ENCODE results near the gene UBE2F. TPM values are rescaled to one million over a fixed set of nuclear protein-coding genes. Genes with fewer than 3 reads are reported as not detected.

UBE2F gene
- total RNA-seq, 3 donors from 2014 or later = 62.6 to 66.9 (median 64.0) TPM

DNA sequence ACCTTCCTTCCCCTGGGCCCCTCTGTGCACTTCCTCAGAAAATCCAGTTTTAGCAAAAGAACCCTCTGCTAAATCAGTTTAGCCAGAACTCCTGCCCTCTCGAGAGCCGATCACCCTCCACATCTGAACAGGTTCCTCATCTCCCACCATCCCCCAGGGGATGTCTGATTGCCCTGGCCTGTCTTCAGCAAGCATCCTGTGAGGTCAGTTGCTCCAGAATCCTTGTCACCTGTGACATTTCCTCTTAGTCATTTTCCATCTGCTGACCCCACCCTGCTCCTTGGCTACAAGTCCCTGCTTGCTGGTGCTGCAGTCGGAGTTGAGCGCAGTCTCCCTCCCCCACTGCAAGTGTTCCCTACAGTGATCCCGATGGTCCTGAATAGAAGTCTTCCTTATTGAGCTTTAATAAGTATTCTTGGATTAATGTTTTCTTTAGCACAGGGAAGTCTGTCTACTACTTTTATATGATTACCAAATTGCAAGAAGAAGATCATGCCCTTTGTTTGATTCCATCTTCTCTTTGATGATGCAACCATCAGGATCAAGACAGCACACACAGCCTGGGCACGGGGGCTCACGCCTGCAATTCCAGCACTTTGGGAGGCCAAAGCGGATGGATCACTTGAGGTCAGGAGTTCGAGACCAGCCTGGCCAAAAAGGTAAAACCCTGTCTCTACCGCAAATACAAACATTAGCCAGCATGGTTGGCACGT lies 30.9 kb upstream of the UBE2F start:
- no peaks in the 10 kb centered on the region for H3K9me3 ChIP-seq
- TF ChIP-seq, protein P1, sequence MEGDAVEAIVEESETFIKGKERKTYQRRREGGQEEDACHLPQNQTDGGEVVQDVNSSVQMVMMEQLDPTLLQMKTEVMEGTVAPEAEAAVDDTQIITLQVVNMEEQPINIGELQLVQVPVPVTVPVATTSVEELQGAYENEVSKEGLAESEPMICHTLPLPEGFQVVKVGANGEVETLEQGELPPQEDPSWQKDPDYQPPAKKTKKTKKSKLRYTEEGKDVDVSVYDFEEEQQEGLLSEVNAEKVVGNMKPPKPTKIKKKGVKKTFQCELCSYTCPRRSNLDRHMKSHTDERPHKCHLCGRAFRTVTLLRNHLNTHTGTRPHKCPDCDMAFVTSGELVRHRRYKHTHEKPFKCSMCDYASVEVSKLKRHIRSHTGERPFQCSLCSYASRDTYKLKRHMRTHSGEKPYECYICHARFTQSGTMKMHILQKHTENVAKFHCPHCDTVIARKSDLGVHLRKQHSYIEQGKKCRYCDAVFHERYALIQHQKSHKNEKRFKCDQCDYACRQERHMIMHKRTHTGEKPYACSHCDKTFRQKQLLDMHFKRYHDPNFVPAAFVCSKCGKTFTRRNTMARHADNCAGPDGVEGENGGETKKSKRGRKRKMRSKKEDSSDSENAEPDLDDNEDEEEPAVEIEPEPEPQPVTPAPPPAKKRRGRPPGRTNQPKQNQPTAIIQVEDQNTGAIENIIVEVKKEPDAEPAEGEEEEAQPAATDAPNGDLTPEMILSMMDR (IDR thresholded peaks at IDR 0.05) = no peak
- TF ChIP-seq POLR2AphosphoS5 (IDR thresholded peaks at IDR 0.05) (no peak), POLR2A (IDR thresholded peaks at IDR 0.05) (no peak)
- no peak overlapping the region for H3K27ac ChIP-seq
- no peaks in the 10 kb centered on the region for H3K4me1 ChIP-seq
- intact Hi-C loops (cut with DNase I; ENCODE audit: low total_unique reads) = no loop called here
- H3K27me3 ChIP-seq = no peaks in the 10 kb centered on the region
- H3K36me3 ChIP-seq = no peaks in the 10 kb centered on the region
- DNase-seq (ENCODE audit: low spot score in 2 of 2) = no peak
- H3K4me3 ChIP-seq = no peak overlapping the region

- TF ChIP-seq POLR2AphosphoS5 (IDR thresholded peaks at IDR 0.05) (no peak), POLR2A (IDR thresholded peaks at IDR 0.05) (no peak)
- TF ChIP-seq, protein P1 (IDR thresholded peaks at IDR 0.05) = no peak
- intact Hi-C loops (cut with DNase I; ENCODE audit: low total_unique reads) = no loop called here
- no peak overlapping the region for H3K27ac ChIP-seq
- H3K4me3 ChIP-seq = no peak overlapping the region
- H3K9me3 ChIP-seq = peaks cover 4 to 5% of the 10 kb centered on the region in 2 donors
- no peaks in the 10 kb centered on the region for H3K27me3 ChIP-seq
- H3K4me1 ChIP-seq = no peaks in the 10 kb centered on the region
- DNase-seq (ENCODE audit: low spot score in 2 of 2) = no peak
- no peaks in the 10 kb centered on the region for H3K36me3 ChIP-seq
Measured at GRCh38 chr2:237939251-237939650, 27.6 kb upstream of the UBE2F start.

GRCh38 chr2:237940828-237941227 lies 26.0 kb upstream of the UBE2F start:
- TF ChIP-seq POLR2AphosphoS5 (IDR thresholded peaks at IDR 0.05) (no peak), POLR2A (IDR thresholded peaks at IDR 0.05) (no peak)
- TF ChIP-seq, protein P1 (IDR thresholded peaks at IDR 0.05) = no peak
- no peaks in the 10 kb centered on the region for H3K27me3 ChIP-seq
- no peak for DNase-seq (ENCODE audit: low spot score in 2 of 2)
- H3K36me3 ChIP-seq = no peaks in the 10 kb centered on the region
- H3K4me3 ChIP-seq = no peak overlapping the region
- no peak overlapping the region for H3K27ac ChIP-seq
- peaks cover 11% of the 10 kb centered on the region in 2 donors for H3K9me3 ChIP-seq
- intact Hi-C loops (cut with DNase I; ENCODE audit: low total_unique reads) = no loop called here
- no peaks in the 10 kb centered on the region for H3K4me1 ChIP-seq

DNA sequence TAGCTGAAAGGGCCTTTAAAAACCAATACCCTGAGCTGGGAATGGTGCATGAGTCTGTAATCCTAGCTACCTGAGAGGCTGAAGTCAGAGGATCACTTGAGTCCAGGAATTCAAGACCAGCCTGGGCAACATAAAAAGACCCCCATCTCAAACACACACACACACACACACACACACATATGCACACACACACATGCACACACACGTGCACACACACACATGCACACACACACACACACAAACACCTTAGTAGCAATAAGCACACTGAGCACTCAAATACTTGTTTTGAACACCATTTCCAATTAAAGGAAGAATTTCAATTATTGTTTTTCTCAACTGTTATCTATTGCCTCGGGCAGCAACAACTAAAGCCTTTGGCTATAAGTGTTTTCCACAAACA lies 25.6 kb upstream of the UBE2F start:
- TF ChIP-seq POLR2AphosphoS5 (IDR thresholded peaks at IDR 0.05) = no peak
- TF ChIP-seq, protein P1 (IDR thresholded peaks at IDR 0.05) = no peak
- TF ChIP-seq POLR2A (IDR thresholded peaks at IDR 0.05) = no peak
- Histone ChIP-seq H3K4me3 (no peak overlapping the region), H3K27ac (no peak overlapping the region), H3K4me1 (no peaks in the 10 kb centered on the region), H3K36me3 (no peaks in the 10 kb centered on the region), H3K9me3 (peaks cover 11% of the 10 kb centered on the region in 2 donors), H3K27me3 (no peaks in the 10 kb centered on the region)
- intact Hi-C loops (cut with DNase I; ENCODE audit: low total_unique reads) = no loop called here
- DNase-seq (ENCODE audit: low spot score in 2 of 2) = no peak

DNA sequence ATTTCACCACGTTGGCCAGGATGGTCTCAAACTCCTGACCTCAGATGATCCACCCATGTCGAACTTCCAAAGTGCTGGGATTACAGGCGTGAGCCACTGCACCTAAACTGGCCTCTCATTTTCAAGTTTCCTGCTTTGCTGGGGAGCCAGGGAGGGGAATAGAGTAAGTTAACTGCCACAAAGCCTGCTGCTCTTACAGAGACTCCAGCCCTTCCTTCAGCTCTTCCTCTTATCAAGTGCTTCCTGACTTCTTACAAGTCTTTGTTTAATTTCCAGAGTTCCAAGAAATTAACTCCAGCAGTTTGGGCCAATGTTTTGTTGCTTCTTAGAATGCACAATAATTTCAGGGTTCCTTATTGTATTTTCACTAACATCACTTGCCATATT lies 24.3 kb upstream of the UBE2F start:
- H3K27ac ChIP-seq = no peak overlapping the region

More for the DNA sequence above, 24.3 kb upstream of the UBE2F start:
- H3K4me3 ChIP-seq = no peak overlapping the region
- TF ChIP-seq, protein P1 (IDR thresholded peaks at IDR 0.05) = no peak
- no peak for TF ChIP-seq POLR2AphosphoS5 (IDR thresholded peaks at IDR 0.05)
- no peak for TF ChIP-seq POLR2A (IDR thresholded peaks at IDR 0.05)
- no peaks in the 10 kb centered on the region for H3K4me1 ChIP-seq
- intact Hi-C loops (cut with DNase I; ENCODE audit: low total_unique reads) = no loop called here
- peaks cover 11% of the 10 kb centered on the region in 2 donors for H3K9me3 ChIP-seq
- no peaks in the 10 kb centered on the region for H3K36me3 ChIP-seq
- H3K27me3 ChIP-seq = no peaks in the 10 kb centered on the region
- DNase-seq (ENCODE audit: low spot score in 2 of 2) = no peak

Measured in breast epithelium (tissue), 4 donors.